HG03460 (cell line): ENCODE results near the gene GABRG3.

Source experiments
- ATAC-seq: cut with Tn5 transposase; IDR thresholded peaks from one replicate; pipeline ENCODE4 v1.9.1; 2021; ENCODE audit not compliant: unreplicated experiment

Gene GABRG3

DNA sequence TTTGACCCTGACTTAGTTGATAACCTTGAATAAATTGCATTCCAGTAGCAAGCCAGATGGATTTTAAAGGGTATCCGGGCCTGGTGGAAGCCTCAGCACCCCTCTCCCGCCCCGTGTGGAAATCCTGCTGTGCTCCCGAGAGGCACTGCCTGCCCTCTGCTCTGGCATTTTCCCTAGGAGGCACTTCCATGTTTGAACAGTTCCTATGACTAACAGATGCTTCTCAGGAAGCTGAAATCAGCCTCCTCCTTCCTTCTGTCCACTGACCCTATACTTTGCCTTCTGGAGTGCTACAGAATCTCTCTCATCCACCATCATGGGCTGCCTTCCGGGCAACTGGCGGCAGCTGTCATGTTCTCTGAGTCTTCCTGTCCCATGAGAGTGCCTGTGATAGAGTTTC lies 90.8 kb downstream of the GABRG3 start:
- no peak for ATAC-seq

DNA sequence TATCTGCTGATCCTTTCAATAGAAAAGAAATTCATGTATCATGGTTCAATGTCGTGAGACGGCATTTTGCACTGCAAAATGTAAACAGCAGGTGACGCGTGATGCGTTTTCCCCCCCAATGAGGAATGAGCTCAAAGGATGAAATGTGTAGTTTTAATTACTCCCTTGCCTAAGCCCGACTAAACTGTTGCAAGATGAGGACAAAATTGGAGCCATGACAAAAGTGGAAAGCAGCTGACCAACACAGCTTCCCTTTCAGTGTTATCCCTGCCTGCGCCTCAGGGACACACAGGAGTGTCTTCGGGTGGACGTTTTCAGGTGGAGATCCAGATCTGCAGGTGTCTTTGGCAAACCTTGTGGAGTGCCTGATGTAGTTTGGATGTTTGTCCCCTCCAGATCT lies 92.0 kb downstream of the GABRG3 start:
- ATAC-seq = no peak

DNA sequence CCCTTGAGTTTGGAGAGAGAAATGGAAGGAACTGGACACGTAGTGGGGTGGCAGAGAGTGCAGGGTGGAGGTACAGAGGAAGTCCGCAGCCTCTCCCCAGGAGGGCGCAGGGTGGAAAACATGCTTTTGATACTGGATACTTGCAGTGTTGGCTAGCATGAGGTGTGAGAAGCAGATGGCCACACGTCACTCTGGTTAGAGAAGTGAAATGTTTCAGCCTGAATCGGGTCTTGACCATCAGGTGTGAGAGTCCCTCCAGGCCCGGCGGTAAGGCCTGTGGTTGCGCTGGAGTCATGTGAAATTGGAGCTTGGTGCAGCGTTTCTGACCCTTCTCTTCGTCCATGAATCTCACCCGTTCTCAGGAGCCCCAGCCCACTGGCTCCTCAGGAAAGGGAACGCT lies 93.1 kb downstream of the GABRG3 start:
- ATAC-seq = no peak

DNA sequence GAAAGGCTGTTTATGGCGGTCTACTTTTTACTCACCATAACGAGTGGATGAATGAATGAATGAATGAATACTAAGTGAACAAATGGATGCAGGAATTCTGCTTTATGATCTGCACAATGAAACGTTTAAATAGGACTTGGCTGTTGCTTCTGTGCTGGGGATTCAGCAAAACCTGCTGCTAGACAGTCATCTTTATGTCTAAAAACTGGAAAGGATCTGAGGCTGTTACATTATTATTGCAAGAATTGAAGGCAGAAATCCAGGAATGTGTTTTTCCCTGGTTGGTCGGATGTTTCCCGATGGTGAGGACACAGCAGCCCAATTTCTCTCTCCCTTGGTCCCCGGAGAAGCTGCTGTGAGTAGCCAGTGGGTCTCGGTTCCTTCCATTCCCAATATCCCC lies 94.2 kb downstream of the GABRG3 start:
- no peak for ATAC-seq

DNA sequence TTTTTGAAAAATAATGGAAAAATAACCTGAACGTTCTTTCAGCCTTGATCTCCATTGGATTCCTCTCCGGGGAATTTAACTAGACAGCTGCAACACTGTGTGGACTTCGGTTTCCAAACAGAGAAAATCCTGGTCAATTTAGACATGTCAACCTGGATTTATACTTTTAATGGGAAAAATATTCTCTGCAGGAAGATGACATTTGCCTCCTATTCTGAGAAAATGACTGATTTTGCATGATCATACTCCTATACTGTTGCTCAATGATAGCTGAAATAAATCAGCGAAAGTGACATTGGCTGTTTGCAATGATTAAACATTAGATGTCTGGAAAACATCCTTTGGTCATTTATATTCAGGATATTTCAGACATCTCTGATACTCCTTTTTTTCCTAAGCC lies 94.8 kb downstream of the GABRG3 start:
- no peak for ATAC-seq

DNA sequence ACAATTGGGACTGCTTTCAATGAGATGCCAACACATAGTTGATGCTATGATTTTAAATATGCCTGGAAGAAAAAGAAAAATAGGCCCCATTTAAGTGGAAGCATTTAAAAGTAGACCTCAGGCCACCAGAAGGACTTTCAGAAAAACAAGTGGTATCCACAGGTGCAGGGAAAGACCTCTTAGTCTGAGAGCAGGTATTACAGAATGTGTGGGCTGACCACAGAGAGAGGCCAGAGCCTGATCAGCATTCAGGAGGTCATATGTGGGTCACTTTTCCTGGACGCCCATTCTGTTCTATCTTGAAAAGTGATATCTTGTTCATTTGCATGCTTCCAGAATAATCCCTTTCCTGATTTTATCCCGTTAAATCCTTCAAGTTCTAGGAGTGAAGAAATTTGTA lies 95.5 kb downstream of the GABRG3 start:
- no peak for ATAC-seq

DNA sequence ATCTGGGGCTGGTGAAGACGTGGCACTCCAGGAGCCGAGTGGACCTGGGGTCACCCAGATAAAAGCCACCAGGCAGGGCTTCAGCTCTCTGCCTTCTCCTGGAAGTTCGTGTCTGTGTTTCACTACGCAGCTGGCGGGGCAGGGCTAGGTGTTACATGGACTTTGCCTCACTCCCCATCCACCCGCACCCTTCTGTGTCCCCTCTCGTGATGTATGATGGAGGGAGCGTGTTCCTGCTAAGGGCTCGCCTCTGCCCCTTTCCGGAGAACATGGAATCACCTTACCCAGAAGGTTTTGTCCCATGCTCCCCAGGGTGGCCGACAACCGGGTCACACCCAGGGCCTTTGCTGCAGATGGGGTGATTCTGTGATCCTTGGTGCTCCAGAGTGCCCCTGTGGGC lies 96.2 kb downstream of the GABRG3 start:
- no peak for ATAC-seq

DNA sequence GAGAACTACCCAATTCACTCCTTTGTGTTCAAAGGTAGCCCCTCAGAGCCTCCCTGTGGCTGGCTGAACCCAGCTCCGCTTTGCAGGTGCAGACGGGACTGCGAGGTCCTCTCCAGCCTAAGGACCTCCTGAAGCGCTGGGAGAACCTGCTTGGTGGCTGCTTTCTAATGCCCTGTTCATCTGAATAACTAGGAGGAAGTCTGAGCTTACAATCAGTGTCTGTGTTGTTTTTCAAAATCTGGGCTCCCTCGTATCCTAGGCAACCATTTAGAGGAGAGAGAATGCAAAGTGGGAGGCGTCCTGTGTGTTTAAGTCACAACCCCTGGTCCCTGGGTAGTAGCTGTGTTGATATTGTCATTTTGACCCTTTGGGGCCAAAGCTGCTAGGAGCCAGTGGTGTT lies 99.9 kb downstream of the GABRG3 start:
- no peak for ATAC-seq

DNA sequence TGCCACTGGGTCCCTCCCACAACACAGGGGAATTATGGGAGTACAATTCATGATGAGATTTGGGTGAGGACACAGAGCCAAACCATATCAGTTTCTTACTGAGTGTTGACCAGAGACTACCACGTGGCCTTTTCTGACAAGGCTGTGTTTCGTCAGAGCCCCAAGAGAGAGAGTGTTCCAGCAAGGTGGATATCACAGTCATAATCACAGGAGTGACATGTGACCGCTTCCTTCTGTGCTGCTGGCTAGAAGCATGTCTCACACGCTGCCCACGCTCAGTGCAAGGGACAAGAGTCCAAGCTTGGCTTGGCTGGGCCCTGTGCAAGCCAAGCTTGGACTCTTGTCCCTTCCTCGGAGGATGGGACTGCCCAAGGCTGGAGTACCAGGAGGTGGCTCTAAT lies 103.2 kb downstream of the GABRG3 start:
- ATAC-seq = no peak

DNA sequence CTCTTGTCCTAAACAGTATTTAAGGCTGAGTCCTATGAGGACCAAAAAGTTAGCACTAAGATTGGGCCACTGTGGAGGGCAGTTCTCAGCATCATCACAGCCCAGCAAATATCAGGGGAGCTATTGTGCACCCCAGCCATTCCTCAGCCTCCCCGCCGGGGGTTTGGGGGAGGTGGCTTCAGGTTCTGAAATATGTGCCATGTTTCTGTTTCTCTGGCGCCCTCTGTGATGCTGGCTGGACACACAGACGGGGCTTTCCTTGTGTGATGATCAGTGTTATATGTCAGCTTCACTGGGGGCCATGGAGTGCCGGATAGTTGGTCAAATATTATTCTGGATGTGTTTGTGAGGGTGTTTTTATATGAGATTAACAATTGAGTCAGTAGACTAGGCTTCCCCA lies 106.8 kb downstream of the GABRG3 start:
- ATAC-seq = no peak

DNA sequence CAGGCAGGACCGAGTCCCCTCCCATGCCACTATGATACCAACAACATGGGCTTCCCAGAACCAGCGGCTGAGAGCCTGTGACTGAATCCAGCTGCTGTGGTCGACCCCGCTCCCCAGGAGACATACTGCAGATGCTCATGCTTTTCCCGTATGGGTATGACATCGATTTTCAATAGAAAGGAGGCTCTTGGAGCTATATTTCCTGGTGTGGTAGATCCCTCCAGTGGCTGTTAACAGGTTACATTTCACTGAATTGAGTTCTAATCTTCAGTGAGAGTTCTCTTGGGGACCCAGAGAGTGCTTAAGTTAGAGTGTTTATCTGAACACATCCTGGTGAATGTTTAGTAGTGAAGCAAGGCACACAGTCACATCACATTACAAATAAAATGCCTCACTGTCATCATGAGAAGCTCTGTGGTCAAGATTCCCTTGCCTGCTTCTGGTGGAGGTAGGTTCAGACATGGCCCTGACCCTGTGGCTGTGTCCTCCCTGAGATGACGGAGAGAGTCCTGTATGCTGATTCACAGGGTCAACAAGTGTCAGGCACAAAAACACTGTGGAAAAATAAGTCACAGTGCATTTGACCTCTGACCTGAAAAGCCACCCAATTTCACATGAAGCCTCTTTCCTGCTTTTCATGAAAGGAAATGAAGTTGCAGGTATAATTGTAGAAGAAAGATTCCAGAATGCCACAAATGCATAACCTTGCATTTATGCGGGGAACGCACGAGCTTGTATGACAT lies 110.9 kb downstream of the GABRG3 start:
- ATAC-seq = no peak

DNA sequence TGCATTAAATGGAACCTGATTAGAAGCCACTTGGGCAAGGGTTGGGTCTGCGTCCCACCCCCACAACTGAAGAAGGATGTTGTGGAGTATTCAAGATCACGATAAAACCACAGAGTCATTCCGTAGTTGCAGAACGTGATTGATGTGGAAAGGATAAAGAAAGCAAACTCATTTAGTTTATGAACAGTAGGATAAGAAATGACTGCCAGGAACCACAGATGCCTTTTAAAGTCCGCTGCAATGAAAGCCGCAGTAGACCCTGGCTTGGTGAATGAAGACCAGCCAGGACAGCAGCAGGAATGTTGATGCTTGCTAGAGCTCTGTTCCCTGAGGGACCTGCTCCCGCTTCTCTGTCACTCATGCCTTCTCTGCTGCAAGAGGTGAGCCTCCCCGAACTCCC lies 111.5 kb downstream of the GABRG3 start:
- no peak for ATAC-seq

DNA sequence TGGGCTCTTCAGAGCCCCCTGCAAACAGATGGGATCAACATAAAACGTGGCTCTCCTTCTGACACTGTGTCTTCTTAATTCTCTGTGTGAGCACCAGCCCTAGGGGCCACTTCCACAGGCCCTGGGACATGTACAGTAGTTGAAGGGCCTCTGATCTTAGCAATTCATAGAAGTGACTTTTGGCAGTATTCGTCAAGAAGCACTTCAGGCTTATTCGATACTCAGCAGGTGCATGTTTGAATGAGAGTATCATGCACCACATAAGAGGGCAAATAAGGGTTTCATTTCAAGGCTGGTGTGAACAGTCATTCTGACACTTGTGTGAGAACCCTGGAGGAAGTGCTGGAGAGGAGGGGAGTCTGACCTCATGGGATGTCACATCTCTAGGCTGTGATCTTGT lies 113.9 kb downstream of the GABRG3 start:
- ATAC-seq = no peak

DNA sequence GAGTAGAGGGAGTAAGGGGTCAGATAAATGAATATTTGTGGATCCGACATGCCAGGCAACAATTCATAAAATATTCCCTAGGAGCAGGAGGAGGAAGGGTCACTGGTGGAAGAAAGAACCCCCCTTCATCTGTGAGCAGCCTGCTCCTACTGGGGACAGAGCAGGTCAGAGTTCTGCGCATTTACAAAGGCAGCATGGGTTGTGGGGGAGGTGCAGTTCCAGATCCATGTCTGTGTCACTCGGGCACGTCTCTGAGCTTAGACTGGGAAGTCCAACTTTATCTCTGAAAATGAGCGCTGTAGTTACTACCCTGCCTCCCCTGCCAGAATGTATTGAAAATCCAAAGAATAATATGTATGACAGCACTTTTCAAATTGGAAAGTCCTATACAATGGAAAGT lies 115.2 kb downstream of the GABRG3 start:
- no peak for ATAC-seq

DNA sequence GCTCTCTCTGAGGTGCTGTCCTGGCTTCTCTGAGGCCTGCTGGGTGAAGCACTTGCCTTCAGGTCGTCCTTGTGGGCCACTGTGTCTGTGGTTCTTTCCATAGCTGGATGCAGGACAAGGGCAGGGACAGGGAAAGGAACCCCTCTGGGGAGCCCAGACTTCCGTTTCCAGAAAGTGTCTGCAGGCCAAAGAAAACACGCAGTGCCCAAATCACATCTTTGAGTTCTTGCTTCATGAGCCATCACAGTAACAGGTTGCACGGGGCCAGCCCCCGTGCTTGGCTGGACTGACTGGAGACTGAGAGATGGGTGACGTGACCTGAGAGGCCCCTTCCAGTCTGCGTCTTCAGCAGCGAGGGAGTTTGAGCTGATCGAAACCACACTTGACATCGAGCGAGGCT lies 115.8 kb downstream of the GABRG3 start:
- no peak for ATAC-seq

DNA sequence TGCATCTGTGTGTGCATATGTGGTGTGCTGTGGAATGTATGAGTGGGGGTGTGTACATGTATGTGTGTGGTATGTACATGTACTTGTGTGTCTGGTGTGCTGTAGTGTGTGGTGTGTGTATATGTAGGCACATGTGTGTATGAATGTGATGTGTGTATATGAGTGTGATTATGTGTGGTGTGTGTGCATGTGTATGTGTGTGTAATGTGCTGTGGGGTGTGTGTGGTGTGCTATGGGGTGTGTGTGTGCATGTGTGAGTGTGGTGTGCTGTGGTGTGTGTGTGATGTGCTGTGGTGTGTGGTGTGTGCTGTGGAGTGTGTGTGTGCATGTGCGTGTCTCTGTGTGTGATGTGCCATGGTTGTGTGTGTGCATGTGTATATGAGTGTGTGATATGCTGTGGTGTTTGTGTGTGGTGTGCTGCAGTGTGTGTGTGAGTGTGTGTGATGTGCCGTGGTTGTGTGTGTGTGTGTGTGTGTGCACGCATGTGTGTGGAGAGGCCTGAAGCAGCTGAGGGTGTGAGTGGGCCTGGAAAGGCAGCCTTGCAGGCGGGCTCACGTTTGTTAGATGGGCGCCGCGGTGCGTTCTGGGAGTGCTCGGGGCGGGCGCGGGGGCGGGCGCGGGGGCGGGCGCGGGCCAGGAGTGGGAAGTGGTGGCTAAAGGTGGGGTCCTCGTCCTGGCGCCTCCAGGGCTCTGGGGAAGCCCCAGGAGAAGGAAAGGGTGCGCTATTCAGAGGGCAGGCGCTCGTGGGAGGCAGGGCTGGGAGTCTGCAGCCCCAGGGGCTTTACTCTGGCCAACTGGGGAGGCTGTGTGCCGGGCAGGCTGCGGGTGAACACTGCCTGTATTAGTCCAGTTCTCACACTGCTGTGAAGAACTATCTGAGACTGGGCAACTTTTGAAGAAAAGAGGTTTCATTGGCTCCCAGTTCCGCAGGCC lies 116.9 kb downstream of the GABRG3 start:
- no peak for ATAC-seq

DNA sequence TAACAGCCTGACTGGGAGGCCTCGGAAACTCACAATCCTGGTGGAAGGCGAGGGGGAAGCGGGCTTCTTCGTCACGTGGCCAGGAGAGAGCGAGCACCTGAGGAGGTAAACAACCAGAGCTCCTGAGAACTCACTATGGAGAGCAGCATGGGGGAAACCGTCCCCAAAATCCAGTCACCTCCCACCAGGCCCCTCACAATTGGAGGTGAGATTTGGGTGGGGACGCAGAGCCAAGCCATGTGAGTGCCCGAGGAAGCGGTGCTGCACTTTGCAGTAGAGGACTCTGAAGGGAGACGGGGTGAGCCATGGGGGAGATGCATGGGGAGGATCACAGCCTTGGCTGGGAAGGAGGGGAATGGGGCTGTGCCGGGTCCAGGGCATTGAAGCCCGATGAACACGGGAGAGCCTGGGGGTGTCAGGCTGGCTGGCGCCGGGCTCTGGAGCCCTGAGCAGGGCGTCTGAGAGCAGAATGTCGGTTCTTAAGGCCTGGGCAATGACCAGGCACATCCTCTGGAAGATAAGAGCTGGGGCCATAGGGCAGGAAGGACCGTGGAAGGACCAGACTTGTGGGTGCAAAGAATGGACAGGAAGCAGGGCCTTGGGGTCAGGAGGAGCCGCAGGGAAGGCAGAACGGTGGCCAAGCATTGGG lies 117.7 kb downstream of the GABRG3 start:
- ATAC-seq = no peak

DNA sequence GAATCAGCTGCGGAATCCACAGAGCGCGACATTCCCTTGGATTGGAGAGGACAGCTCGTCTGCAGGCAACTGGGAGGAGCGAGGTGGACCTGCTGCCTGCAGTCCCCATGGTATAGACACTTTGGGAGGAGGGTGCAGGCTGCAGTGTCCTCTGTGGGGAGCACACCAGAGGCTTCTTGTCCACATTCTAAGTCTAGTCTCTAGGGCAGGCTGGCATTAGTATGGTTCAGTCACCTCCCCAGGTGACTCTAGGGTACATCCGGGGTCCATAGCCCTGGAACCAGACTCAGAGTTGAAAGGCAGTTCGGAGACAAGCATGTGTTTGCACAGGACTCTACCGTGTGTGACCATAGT lies 118.2 kb downstream of the GABRG3 start:
- ATAC-seq = no peak

DNA sequence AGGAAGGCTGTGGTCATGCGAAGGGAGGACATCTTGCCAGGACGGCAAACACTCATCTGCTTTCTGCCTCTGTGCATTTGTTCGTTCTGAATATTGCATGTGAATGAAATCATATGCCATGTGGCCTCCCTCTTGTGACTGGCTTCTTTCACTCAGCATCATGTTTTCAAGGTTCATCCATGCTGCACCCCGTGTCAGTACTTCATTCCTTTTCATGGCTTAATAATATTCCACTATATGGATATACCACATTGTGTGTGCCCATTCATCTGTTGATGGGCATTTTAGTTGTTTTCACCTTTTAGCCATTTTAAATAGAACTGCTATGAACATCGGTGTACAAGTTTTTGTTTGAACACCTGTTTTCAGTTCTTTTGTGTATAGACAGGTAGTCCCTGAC lies 118.7 kb downstream of the GABRG3 start:
- ATAC-seq = no peak

DNA sequence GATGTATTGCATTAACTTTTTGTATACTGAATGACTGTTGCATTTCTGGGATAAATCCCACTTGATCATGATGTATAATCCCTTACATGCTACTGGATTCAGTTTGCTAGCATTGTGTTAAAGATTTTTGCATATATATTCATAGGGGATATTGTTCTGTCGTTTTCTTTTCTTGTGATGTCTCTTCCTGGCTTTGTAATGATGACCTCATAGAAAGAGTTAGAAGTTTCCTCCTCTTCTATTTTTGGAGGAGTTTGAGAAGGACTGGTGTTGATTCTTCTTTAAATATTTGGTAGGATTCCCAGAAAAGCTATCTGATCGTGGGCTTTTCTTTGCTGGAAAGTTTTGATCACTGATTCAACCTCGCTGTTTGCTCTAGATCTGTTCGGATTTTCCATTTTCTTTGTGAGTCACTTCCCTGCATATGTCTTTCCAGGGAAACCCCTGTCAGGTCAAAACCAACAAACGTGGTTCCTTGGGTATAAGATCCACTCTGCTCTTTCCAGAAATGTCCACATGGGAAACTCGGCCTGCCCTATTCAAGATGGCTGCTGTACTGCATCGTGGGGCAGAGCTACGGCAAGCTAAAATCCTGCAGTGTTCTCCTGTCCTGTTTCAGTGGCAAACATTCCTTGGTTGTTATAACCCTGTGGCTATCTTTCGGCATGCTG lies 120.4 kb downstream of the GABRG3 start:
- ATAC-seq = no peak

DNA sequence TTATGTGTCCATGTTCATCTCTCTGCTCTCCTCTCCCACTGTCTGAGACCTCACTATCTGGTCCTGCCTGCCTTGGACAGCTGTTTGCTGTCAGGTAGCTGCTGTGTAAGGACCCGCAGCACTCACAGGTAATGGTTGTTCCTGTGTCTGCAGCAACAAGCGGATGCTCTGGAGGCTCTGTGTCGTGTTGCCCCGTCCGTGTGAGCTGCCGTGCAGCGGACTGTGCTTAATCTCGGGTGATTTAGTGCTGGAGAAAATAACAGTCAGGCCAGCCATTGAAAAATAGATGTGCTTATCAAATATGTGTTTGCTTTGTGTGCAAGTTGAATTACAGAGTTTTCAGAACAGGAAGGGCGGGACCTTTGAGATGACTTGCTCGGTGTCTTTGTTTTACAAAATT lies 121.4 kb downstream of the GABRG3 start:
- no peak for ATAC-seq
